HepG2 (cell line): ENCODE results near the gene PPP1R13L. TPM values are rescaled to one million over a fixed set of nuclear protein-coding genes. Genes with fewer than 3 reads are reported as not detected.

ENCODE experiments used
- ATAC-seq: fragments of 200-7000 bp; cut with Tn5 transposase; 3 replicates; pipeline ENCODE4 v1.9.1; 2020; ENCODE audit warnings: mild to moderate bottlenecking, moderate library complexity
- BruUV-seq: library from RNA; stranded (reverse); fragments of 400-500 nt; replicated peaks from 2 replicates; lab custom pipeline; 2021; lab: Mats Ljungman, UMichigan
- CTCF ChIA-PET: fragments of 300-600 bp; formaldehyde crosslinking; extraction: SDS; loops from one replicate; lab custom pipeline; 2021; ENCODE audit warnings: low total read pairs, inconsistent platforms, low intra/inter-chr PET ratio; lab: Yijun Ruan, JAX
- POLR2A ChIA-PET: fragments of 350-600 bp; sonication (Branson Sonifier 250); formaldehyde crosslinking; loops from one replicate; lab custom pipeline; 2020; ENCODE audit warnings: antibody characterized with exemption, inconsistent platforms; lab: Yijun Ruan, JAX
- DNase-seq: peaks from one replicate; pipeline ENCODE4 v3.0.0-alpha.2; 2015; ENCODE audit warnings: low spot score
- FAIRE-seq: peaks from 3 replicates; lab custom pipeline; 2011; peaks lifted over from hg19 to GRCh38; lab: Jason Lieb, UNC
- H2AFZ ChIP-seq: one replicate; pipeline ENCODE4 v1.6.1; 2011; ENCODE audit warnings: low read length, inconsistent platforms
- H3K27ac ChIP-seq: fragments of 300-600 bp; 3 replicates; pipeline ENCODE4 v1.8.0; 2011; ENCODE audit warnings: mixed run types, mild to moderate bottlenecking, mixed read lengths, low read length, inconsistent platforms; ENCODE audit not compliant: insufficient read depth; ENCODE audit errors: extremely low read length
- H3K27me3 ChIP-seq, 2 experiments: fragments of 200-600 bp in 1 of 2; 2 replicates in 1 of 2; 3 replicates in 1 of 2; pipeline versions ENCODE4 v1.6.0 to v1.8.0; 2011; ENCODE audit warnings: low read length in 2 of 2, mild to moderate bottlenecking in 2 of 2, moderate library complexity in 2 of 2, inconsistent platforms in 1 of 2; ENCODE audit not compliant: insufficient read depth in 2 of 2, control insufficient read depth in 1 of 2
- H3K36me3 ChIP-seq, 2 experiments: fragments of 200-600 bp in 1 of 2; replicated peaks in 1 of 2; 2 replicates in 1 of 2; 3 replicates in 1 of 2; pipeline versions ENCODE4 v1.5.1 to v1.8.0; 2011; ENCODE audit warnings: low read length in 2 of 2, inconsistent platforms in 1 of 2; ENCODE audit not compliant: insufficient read depth in 2 of 2, control insufficient read depth in 1 of 2
- H3K4me1 ChIP-seq: 2 replicates; pipeline ENCODE4 v1.5.1; 2012; ENCODE audit warnings: low read length, inconsistent platforms; ENCODE audit not compliant: insufficient read depth
- H3K4me2 ChIP-seq: 2 replicates; pipeline ENCODE4 v1.6.0; 2011; ENCODE audit warnings: low read depth, low read length, inconsistent platforms
- H3K4me3 ChIP-seq, 3 experiments: fragments of 200-600 bp in 1 of 3; sonication (generic), shearing (Covaris generic) in 1 of 3; replicated peaks in 1 of 3; 2 replicates each; pipeline ENCODE4 v1.5.1; 2011 to 2016; ENCODE audit warnings: low read length in 3 of 3, inconsistent platforms in 2 of 3, low read depth in 2 of 3, mild to moderate bottlenecking in 2 of 3, control low read depth in 1 of 3, mixed read lengths in 1 of 3; ENCODE audit not compliant: insufficient read depth in 1 of 3
- H3K79me2 ChIP-seq: one replicate; pipeline ENCODE4 v1.6.1; 2011; ENCODE audit warnings: low read length, inconsistent platforms; ENCODE audit not compliant: insufficient read depth
- H3K9ac ChIP-seq: 2 replicates; pipeline ENCODE4 v1.6.0; 2011; ENCODE audit warnings: mild to moderate bottlenecking, low read depth, low read length, inconsistent platforms; ENCODE audit not compliant: insufficient read depth
- H3K9me3 ChIP-seq: 2 replicates; pipeline ENCODE4 v1.5.1; 2012; ENCODE audit warnings: mild to moderate bottlenecking, low read length
- H4K20me1 ChIP-seq: 2 replicates; pipeline ENCODE4 v1.6.0; 2011; ENCODE audit warnings: inconsistent platforms, mild to moderate bottlenecking, low read length, moderate library complexity; ENCODE audit not compliant: insufficient read depth
- ESRRA ChIP-seq: sonication (generic); formaldehyde crosslinking; IDR thresholded peaks from 2 replicates; pipeline ENCODE4 v1.5.1; 2020; ENCODE audit warnings: mild to moderate bottlenecking, low read depth, missing genetic modification reagents
- HDAC2 ChIP-seq: sonication (generic); formaldehyde crosslinking; IDR thresholded peaks from 2 replicates; pipeline ENCODE4 v1.4.0; 2020; ENCODE audit warnings: missing genetic modification reagents
- JUNB ChIP-seq: sonication (generic); formaldehyde crosslinking; IDR thresholded peaks from 2 replicates; pipeline ENCODE4 v1.8.0; 2022; ENCODE audit warnings: missing genetic modification reagents, mild to moderate bottlenecking, borderline replicate concordance
- SRY ChIP-seq: sonication (generic); formaldehyde crosslinking; IDR thresholded peaks from 2 replicates; pipeline ENCODE4 v1.8.0; 2022; ENCODE audit warnings: mild to moderate bottlenecking, missing genetic modification reagents
- ZNF432 ChIP-seq: sonication (generic); formaldehyde crosslinking; IDR thresholded peaks from 2 replicates; pipeline ENCODE4 v1.5.0; 2020; ENCODE audit warnings: missing genetic modification reagents, mild to moderate bottlenecking, borderline replicate concordance
- ZSCAN25 ChIP-seq: sonication (generic); formaldehyde crosslinking; IDR thresholded peaks from 2 replicates; pipeline ENCODE4 v1.8.0; 2022; ENCODE audit warnings: mild to moderate bottlenecking, missing genetic modification reagents
- WGBS: methylation state at CpG from one replicate; pipeline ENCODE4 v1.1.6; 2017; ENCODE audit warnings: low lambda C conversion rate; 5-methylcytosine and 5-hydroxymethylcytosine counted together
- in situ Hi-C: cut with HindIII; loops from 2 replicates; pipeline ENCODE4 v1.10.0; 2017; ENCODE audit warnings: low pct_unique_long_range_greater_than_20kb; ENCODE audit not compliant: extremely low pct_ligation_motif_present
- intact Hi-C: fragments of 100-400 bp; cut with micrococcal nuclease; formaldehyde crosslinking; loops from one replicate; pipeline ENCODE4 v1.10.0; 2022; ENCODE audit not compliant: unreplicated experiment
- polyA plus RNA-seq, 8 experiments: library from polyadenylated mRNA; depleted of rRNA in 3 of 8; stranded (reverse) in 7 of 8; unstranded in 1 of 8; fragments of >200 nt; fragmentation: Illumina TruSeq in 4 of 8; extraction: Trizol in 4 of 8; gene quantifications; 2 replicates each; pipeline versions ENCODE4 v1.2.1 to v1.2.3, GENCODE V29; 2011 to 2016; ENCODE audit warnings: low read depth in 4 of 8, missing spikeins in 1 of 8, mixed read lengths in 1 of 8; ENCODE audit not compliant: insufficient read depth in 1 of 8
- total RNA-seq, 5 experiments: library from RNA; depleted of rRNA; stranded (reverse); fragments of >200 nt; fragmentation: Illumina TruSeq; extraction: Trizol; gene quantifications; 2 replicates each; pipeline ENCODE4 v1.2.3, GENCODE V29; 2016; ENCODE audit warnings: low read depth in 1 of 5
- TF ChIP-seq, protein P1 (sequence below): sonication (generic); formaldehyde crosslinking; IDR thresholded peaks from 2 replicates; pipeline ENCODE4 v1.4.0; 2020; ENCODE audit warnings: missing genetic modification reagents
- TF ChIP-seq, protein P2 (sequence below): sonication (generic); formaldehyde crosslinking; IDR thresholded peaks from 2 replicates; pipeline ENCODE4 v1.4.0; 2020; ENCODE audit warnings: mild to moderate bottlenecking, missing genetic modification reagents
- TF ChIP-seq, protein P3 (sequence below): sonication (generic); formaldehyde crosslinking; IDR thresholded peaks from 2 replicates; pipeline ENCODE4 v1.4.0; 2020; ENCODE audit warnings: missing genetic modification reagents
- TF ChIP-seq, protein P4 (sequence below): sonication (generic); formaldehyde crosslinking; IDR thresholded peaks from 2 replicates; pipeline ENCODE4 v1.5.1; 2020; ENCODE audit warnings: missing genetic modification reagents, mild to moderate bottlenecking, borderline replicate concordance
- TF ChIP-seq, protein P5 (sequence below): sonication (generic); formaldehyde crosslinking; IDR thresholded peaks from 2 replicates; pipeline ENCODE4 v1.5.0; 2020; ENCODE audit warnings: missing genetic modification reagents

Gene PPP1R13L
- total and polyA plus RNA-seq, 2 of the 13 experiments (the other 11 are each of a cell fraction or from before 2014, with no cell fraction given) = 1.3 to 6.6 TPM

DNA sequence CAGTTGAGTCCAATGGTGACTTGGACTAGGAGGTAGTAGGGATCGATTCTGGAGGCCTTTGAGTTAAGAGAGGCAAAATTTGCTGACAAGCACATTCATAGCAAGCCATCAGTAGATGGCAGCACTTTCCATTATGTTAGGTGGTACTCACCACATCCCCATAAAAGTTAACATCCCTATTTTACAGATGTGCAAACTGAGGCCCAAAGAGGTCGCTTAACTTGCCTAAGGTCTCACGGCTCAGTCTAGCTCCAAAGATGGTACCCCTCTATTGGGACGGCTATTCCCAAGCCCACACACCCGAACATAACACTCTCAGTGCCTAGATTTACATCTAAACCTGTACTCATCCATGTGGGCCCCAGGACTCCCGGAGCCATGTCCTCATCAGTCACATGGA is 41.4 kb upstream of the PPP1R13L start:
- Histone ChIP-seq H3K27me3 (peaks cover 0 to 4% of the 10 kb centered on the region in 2 experiments; a peak in 3 of 5 replicates), H2AFZ (no peak overlapping the region), H3K4me1 (peaks cover 79% of the 10 kb centered on the region), H4K20me1 (no peaks in the 10 kb centered on the region), H3K9me3 (no peaks in the 10 kb centered on the region), H3K4me2 (no peak overlapping the region), H3K9ac (no peak overlapping the region), H3K36me3 (no peaks in the 10 kb centered on the region), H3K27ac (no peak overlapping the region), H3K4me3 (no peak overlapping the region), H3K79me2 (no peaks in the 10 kb centered on the region)
- 33% methylated on average over 6 of the region's 6 CpGs for WGBS
- FAIRE-seq (peak; percentile 56), DNase-seq (peak; percentile 63), ATAC-seq (no peak)
- ChIA-PET CTCF (interaction anchor here (3.1 kb wide), 1 partner anchor 32 kb away, joined by 9 read pairs; no protein-coding TSS in a partner anchor), POLR2A (no interaction called here)
- intact Hi-C loops (no loop called here), in situ Hi-C loops (no loop called here)
- BruUV-seq = no TSS peak
- no peak for TF ChIP-seq ZNF432 (CRISPR knock-in tag)
- TF ChIP-seq JUNB (CRISPR knock-in tag) = no peak
- TF ChIP-seq, protein P1, sequence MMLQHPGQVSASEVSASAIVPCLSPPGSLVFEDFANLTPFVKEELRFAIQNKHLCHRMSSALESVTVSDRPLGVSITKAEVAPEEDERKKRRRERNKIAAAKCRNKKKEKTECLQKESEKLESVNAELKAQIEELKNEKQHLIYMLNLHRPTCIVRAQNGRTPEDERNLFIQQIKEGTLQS = no peak
- TF ChIP-seq, protein P2, sequence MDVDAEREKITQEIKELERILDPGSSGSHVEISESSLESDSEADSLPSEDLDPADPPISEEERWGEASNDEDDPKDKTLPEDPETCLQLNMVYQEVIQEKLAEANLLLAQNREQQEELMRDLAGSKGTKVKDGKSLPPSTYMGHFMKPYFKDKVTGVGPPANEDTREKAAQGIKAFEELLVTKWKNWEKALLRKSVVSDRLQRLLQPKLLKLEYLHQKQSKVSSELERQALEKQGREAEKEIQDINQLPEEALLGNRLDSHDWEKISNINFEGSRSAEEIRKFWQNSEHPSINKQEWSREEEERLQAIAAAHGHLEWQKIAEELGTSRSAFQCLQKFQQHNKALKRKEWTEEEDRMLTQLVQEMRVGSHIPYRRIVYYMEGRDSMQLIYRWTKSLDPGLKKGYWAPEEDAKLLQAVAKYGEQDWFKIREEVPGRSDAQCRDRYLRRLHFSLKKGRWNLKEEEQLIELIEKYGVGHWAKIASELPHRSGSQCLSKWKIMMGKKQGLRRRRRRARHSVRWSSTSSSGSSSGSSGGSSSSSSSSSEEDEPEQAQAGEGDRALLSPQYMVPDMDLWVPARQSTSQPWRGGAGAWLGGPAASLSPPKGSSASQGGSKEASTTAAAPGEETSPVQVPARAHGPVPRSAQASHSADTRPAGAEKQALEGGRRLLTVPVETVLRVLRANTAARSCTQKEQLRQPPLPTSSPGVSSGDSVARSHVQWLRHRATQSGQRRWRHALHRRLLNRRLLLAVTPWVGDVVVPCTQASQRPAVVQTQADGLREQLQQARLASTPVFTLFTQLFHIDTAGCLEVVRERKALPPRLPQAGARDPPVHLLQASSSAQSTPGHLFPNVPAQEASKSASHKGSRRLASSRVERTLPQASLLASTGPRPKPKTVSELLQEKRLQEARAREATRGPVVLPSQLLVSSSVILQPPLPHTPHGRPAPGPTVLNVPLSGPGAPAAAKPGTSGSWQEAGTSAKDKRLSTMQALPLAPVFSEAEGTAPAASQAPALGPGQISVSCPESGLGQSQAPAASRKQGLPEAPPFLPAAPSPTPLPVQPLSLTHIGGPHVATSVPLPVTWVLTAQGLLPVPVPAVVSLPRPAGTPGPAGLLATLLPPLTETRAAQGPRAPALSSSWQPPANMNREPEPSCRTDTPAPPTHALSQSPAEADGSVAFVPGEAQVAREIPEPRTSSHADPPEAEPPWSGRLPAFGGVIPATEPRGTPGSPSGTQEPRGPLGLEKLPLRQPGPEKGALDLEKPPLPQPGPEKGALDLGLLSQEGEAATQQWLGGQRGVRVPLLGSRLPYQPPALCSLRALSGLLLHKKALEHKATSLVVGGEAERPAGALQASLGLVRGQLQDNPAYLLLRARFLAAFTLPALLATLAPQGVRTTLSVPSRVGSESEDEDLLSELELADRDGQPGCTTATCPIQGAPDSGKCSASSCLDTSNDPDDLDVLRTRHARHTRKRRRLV = no peak
- no peak for TF ChIP-seq SRY (CRISPR knock-in tag)
- TF ChIP-seq, protein P3, sequence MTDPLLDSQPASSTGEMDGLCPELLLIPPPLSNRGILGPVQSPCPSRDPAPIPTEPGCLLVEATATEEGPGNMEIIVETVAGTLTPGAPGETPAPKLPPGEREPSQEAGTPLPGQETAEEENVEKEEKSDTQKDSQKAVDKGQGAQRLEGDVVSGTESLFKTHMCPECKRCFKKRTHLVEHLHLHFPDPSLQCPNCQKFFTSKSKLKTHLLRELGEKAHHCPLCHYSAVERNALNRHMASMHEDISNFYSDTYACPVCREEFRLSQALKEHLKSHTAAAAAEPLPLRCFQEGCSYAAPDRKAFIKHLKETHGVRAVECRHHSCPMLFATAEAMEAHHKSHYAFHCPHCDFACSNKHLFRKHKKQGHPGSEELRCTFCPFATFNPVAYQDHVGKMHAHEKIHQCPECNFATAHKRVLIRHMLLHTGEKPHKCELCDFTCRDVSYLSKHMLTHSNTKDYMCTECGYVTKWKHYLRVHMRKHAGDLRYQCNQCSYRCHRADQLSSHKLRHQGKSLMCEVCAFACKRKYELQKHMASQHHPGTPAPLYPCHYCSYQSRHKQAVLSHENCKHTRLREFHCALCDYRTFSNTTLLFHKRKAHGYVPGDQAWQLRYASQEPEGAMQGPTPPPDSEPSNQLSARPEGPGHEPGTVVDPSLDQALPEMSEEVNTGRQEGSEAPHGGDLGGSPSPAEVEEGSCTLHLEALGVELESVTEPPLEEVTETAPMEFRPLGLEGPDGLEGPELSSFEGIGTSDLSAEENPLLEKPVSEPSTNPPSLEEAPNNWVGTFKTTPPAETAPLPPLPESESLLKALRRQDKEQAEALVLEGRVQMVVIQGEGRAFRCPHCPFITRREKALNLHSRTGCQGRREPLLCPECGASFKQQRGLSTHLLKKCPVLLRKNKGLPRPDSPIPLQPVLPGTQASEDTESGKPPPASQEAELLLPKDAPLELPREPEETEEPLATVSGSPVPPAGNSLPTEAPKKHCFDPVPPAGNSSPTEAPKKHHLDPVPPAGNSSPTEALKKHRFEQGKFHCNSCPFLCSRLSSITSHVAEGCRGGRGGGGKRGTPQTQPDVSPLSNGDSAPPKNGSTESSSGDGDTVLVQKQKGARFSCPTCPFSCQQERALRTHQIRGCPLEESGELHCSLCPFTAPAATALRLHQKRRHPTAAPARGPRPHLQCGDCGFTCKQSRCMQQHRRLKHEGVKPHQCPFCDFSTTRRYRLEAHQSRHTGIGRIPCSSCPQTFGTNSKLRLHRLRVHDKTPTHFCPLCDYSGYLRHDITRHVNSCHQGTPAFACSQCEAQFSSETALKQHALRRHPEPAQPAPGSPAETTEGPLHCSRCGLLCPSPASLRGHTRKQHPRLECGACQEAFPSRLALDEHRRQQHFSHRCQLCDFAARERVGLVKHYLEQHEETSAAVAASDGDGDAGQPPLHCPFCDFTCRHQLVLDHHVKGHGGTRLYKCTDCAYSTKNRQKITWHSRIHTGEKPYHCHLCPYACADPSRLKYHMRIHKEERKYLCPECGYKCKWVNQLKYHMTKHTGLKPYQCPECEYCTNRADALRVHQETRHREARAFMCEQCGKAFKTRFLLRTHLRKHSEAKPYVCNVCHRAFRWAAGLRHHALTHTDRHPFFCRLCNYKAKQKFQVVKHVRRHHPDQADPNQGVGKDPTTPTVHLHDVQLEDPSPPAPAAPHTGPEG (CRISPR knock-in tag) = no peak
- TF ChIP-seq ZSCAN25 (CRISPR knock-in tag) = no peak
- TF ChIP-seq, protein P4, sequence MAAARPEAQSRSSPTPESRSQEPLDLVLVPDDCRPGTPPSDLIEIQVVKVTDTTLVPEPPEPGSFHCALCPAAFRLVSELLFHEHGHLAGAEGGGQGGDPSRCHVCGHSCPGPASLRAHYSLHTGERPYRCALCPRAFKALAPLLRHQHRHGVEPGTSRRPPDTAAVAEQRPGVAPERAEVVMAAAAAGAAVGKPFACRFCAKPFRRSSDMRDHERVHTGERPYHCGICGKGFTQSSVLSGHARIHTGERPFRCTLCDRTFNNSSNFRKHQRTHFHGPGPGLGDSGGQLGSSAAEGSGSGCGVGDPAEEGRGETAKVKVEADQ (CRISPR knock-in tag) = peak; percentile 97
- TF ChIP-seq HDAC2 = 0 out of 2 replicates have a peak, but pooled peaks have one; percentile 30
- TF ChIP-seq ESRRA (CRISPR knock-in tag) = no peak
- TF ChIP-seq, protein P5, sequence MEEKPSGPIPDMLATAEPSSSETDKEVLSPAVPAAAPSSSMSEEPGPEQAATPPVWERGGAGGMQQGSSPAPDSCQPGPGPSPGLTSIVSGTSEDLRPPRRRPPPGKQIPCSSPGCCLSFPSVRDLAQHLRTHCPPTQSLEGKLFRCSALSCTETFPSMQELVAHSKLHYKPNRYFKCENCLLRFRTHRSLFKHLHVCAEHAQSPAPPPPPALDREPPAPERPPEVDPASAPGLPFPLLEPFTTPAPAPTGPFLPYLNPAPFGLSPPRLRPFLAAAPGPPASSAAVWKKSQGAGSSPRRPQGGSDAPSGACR (CRISPR knock-in tag) = no peak
